ENCODE results near the gene EHD3. TPM values are rescaled to one million over a fixed set of nuclear protein-coding genes. Genes with fewer than 3 reads are reported as not detected.

Gene EHD3
- 2.6 TPM for total RNA-seq

DNA sequence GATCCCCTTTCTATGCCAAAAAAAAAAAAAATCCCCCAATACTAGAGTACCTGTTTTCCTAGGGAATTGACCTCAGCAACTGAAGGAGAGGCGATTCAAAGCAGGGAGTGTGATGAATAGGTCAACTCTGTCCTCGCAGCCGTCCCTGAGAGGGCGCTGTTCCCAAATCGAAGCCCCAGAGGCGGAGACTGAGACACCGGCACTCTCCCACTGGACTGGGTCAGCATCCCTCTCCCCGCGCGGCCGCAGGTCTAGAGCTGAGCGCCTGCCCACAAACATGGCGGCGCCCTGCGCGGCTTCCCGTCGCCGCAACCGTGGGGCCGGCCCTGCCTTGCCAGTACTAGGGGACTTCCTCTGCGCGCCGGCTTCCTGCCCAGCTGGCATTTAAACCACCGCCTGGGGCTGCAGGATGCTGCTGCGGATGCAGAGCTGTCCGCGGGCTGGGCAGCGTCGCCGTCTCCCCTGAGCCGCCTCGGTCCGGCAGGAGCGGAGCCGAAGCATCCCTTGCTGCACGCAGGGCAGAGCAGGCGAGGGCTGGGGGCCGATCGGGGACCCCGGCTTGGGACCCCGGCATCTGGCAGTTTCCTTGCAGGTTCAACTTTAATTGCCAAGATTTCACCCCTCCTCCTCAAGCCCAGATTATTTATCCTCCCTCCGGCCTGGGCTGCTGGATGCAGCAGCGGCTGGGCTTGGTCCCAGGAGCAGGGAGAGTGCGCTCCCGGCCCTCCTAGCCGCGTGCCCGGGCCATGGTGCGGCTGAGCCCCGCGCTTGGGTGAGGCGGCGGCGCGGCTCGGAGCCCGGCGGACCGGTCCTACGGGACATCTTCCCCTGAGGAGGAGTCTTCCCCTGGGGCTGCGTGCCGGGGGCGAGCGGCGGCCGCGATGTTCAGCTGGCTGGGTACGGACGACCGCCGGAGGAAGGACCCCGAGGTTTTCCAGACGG lies at the start of gene EHD3:
EHD3 (plus strand) TSS at position 412 of the 942 bp plus-strand sequence; CDS start at position 882, 470 bp downstream.
- Histone ChIP-seq H3K4me1 (ENCODE audit: control insufficient read depth in 3 of 3, insufficient read depth in 3 of 3, low read length in 3 of 3) (peaks cover 10 to 22% (median 15%) of the 10 kb centered on the region in 3 donors), H3K27me3 (ENCODE audit: control insufficient read depth in 3 of 3, insufficient read depth in 3 of 3, low read length in 3 of 3) (no peaks in the 10 kb centered on the region), H3K9me3 (ENCODE audit: control insufficient read depth in 3 of 3, low read length in 3 of 3) (no peaks in the 10 kb centered on the region), H3K4me3 (ENCODE audit: low read length in 3 of 3) (peak within 1 kb of the TSS; percentile 74 to 77 (median 76)), H3K27ac (ENCODE audit: low read depth, low read length) (no peak within 1 kb of the TSS), H3K9ac (ENCODE audit: low read depth in 1 of 3, low read length in 3 of 3) (peak within 1 kb of the TSS; percentile 14 to 75 (median 66)), H3K36me3 (ENCODE audit: control insufficient read depth in 3 of 3, insufficient read depth in 3 of 3, low read length in 3 of 3) (no peaks in the 10 kb centered on the region)

DNA sequence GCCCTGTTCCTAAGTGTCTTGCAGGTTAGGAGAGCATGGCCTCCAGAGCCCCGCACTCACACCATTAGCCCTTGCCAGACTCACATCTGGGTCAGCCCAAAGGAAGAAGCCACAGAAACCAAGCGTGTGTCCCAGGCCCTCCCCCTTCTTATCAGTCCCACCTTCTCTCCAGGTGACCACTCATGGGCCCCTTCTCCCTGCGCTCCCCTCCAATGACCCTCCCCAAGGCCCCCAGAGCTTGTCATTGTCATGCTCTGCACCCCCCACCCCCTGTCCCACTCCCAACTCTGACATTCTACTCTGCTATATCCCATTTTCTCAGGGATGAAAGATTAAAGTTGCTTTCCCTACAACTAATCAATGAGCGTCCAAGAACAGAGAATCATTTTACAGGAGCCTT lies 46.8 kb upstream of the EHD3 start:
- H3K4me1 ChIP-seq (ENCODE audit: control insufficient read depth in 3 of 3, insufficient read depth in 3 of 3, low read length in 3 of 3), result no peaks in the 10 kb centered on the region
- H3K27me3 ChIP-seq (ENCODE audit: control insufficient read depth in 3 of 3, insufficient read depth in 3 of 3, low read length in 3 of 3), result no peaks in the 10 kb centered on the region
- no peaks in the 10 kb centered on the region for H3K36me3 ChIP-seq (ENCODE audit: control insufficient read depth in 3 of 3, insufficient read depth in 3 of 3, low read length in 3 of 3)

DNA sequence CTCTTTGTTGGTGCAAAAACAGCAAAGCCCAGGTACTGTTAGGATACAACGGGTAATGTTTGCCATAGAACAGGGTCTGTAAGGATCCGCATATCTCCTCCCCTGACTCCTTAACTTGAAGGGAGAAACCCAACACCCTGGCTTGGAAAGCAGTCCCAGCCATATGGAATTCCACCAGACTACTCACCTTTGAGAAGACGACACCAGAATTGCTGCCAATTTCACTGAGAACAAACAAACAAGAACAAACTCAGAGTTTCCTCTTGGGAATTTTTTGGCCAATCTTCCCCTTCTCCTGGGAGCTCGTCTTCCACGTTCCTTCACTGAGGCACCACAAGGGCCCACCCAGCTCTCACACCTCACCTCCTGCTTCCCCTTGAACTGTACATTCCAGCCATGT lies 45.8 kb upstream of the EHD3 start:
- H3K4me3 ChIP-seq (ENCODE audit: low read length in 3 of 3), result no peak overlapping the region
- no peaks in the 10 kb centered on the region for H3K36me3 ChIP-seq (ENCODE audit: control insufficient read depth in 3 of 3, insufficient read depth in 3 of 3, low read length in 3 of 3)
- no peaks in the 10 kb centered on the region for H3K27me3 ChIP-seq (ENCODE audit: control insufficient read depth in 3 of 3, insufficient read depth in 3 of 3, low read length in 3 of 3)
- H3K27ac ChIP-seq (ENCODE audit: low read depth, low read length), result no peak overlapping the region
- H3K9me3 ChIP-seq (ENCODE audit: control insufficient read depth in 3 of 3, low read length in 3 of 3), result no peaks in the 10 kb centered on the region
- H3K9ac ChIP-seq (ENCODE audit: low read depth in 1 of 3, low read length in 3 of 3), result no peak overlapping the region
- no peaks in the 10 kb centered on the region for H3K4me1 ChIP-seq (ENCODE audit: control insufficient read depth in 3 of 3, insufficient read depth in 3 of 3, low read length in 3 of 3)

More for the DNA sequence above, 46.8 kb upstream of the EHD3 start:
- Histone ChIP-seq H3K27ac (ENCODE audit: low read depth, low read length) (no peak overlapping the region), H3K9ac (ENCODE audit: low read depth in 1 of 3, low read length in 3 of 3) (no peak overlapping the region), H3K4me3 (ENCODE audit: low read length in 3 of 3) (no peak overlapping the region), H3K9me3 (ENCODE audit: control insufficient read depth in 3 of 3, low read length in 3 of 3) (no peaks in the 10 kb centered on the region)

DNA sequence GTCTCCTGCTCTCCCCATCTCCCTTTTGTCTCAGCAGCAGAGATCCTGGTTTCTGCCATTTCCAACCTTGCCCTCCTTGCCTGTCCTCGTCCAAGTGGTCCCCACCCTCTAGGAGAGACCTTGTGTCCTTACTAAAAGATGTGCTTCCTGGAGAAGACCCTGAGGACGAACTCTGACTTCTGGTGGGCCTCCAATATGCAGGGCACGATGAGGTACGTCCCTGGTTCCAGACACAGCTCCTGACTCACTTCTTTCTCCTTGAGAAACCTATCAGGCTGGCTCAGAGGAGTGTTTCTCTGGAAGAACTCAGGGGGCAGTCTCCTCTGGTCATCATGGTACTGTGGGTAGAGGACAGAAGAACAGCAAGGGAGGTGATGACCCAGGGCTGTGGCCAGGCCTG lies 44.8 kb upstream of the EHD3 start:
- Histone ChIP-seq H3K9ac (ENCODE audit: low read depth in 1 of 3, low read length in 3 of 3) (no peak overlapping the region), H3K4me3 (ENCODE audit: low read length in 3 of 3) (no peak overlapping the region), H3K4me1 (ENCODE audit: control insufficient read depth in 3 of 3, insufficient read depth in 3 of 3, low read length in 3 of 3) (no peaks in the 10 kb centered on the region), H3K27ac (ENCODE audit: low read depth, low read length) (no peak overlapping the region), H3K27me3 (ENCODE audit: control insufficient read depth in 3 of 3, insufficient read depth in 3 of 3, low read length in 3 of 3) (no peaks in the 10 kb centered on the region), H3K36me3 (ENCODE audit: control insufficient read depth in 3 of 3, insufficient read depth in 3 of 3, low read length in 3 of 3) (no peaks in the 10 kb centered on the region), H3K9me3 (ENCODE audit: control insufficient read depth in 3 of 3, low read length in 3 of 3) (no peaks in the 10 kb centered on the region)

DNA sequence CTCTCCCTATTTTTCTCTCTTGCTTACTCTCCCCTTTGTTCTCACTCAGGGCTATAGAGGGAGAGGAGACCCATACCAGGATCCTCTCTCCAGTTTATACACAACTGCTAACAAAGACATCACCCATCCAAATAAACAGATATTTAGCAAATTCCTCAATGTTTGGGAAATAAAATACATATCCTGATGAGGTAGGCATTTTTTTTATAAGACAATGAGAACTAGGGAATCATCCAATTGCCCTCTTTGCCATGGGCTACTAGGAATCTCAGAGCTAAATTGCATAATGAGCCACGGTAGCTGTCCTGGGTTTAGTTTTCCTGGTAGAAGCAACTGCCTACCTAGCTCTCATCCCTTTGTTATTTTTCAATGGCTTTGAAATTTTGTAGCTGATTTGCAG lies 43.8 kb upstream of the EHD3 start:
- H3K9ac ChIP-seq (ENCODE audit: low read depth in 1 of 3, low read length in 3 of 3), result no peak overlapping the region
- H3K4me1 ChIP-seq (ENCODE audit: control insufficient read depth in 3 of 3, insufficient read depth in 3 of 3, low read length in 3 of 3), result no peaks in the 10 kb centered on the region
- no peaks in the 10 kb centered on the region for H3K9me3 ChIP-seq (ENCODE audit: control insufficient read depth in 3 of 3, low read length in 3 of 3)
- no peak overlapping the region for H3K4me3 ChIP-seq (ENCODE audit: low read length in 3 of 3)
- H3K36me3 ChIP-seq (ENCODE audit: control insufficient read depth in 3 of 3, insufficient read depth in 3 of 3, low read length in 3 of 3), result no peaks in the 10 kb centered on the region
- H3K27ac ChIP-seq (ENCODE audit: low read depth, low read length), result no peak overlapping the region
- H3K27me3 ChIP-seq (ENCODE audit: control insufficient read depth in 3 of 3, insufficient read depth in 3 of 3, low read length in 3 of 3), result no peaks in the 10 kb centered on the region

DNA sequence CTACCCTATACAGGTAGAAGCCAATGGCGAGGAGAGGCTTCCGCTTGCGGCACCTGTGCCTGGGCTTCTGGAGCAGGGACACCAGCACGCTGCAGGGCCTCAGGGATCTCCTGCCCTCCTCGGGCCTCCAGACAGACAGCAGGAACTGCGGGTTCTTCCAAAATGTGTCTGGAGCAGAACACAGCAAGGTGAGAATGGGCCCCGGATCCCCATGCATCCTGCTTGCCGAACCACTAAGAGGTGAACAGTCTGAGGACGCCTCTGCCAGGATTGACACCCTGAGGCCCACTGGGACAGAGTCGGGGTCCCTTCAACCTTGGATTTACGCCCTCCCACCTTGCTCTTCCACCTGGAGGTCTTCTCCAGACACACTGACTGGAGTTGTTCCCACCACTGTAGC lies 42.0 kb upstream of the EHD3 start:
- Histone ChIP-seq H3K36me3 (ENCODE audit: control insufficient read depth in 3 of 3, insufficient read depth in 3 of 3, low read length in 3 of 3) (no peaks in the 10 kb centered on the region), H3K4me1 (ENCODE audit: control insufficient read depth in 3 of 3, insufficient read depth in 3 of 3, low read length in 3 of 3) (no peaks in the 10 kb centered on the region), H3K9ac (ENCODE audit: low read depth in 1 of 3, low read length in 3 of 3) (no peak overlapping the region), H3K27ac (ENCODE audit: low read depth, low read length) (no peak overlapping the region), H3K27me3 (ENCODE audit: control insufficient read depth in 3 of 3, insufficient read depth in 3 of 3, low read length in 3 of 3) (no peaks in the 10 kb centered on the region), H3K4me3 (ENCODE audit: low read length in 3 of 3) (no peak overlapping the region), H3K9me3 (ENCODE audit: control insufficient read depth in 3 of 3, low read length in 3 of 3) (no peaks in the 10 kb centered on the region)

DNA sequence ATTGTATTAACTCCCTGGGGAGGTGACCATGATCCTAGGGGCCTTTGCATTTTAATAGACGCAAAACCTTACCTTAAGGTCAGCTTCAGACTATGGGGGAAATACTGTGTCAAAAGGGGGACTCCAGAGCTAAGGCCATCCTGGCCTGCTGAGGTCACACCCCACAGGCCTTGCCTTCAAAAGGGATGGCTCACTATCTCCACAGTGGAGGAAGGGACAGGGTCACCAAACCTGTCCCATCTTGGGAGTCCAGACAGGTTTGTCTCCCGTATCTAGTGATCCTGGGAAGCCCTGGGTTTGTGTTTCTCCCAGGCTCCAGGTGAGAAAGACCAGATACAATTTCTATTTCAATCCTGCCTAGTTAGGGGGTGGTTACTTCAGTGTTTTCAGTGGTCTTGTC lies 41.6 kb upstream of the EHD3 start:
- Histone ChIP-seq H3K36me3 (ENCODE audit: control insufficient read depth in 3 of 3, insufficient read depth in 3 of 3, low read length in 3 of 3) (no peaks in the 10 kb centered on the region), H3K27me3 (ENCODE audit: control insufficient read depth in 3 of 3, insufficient read depth in 3 of 3, low read length in 3 of 3) (no peaks in the 10 kb centered on the region), H3K9ac (ENCODE audit: low read depth in 1 of 3, low read length in 3 of 3) (no peak overlapping the region), H3K4me1 (ENCODE audit: control insufficient read depth in 3 of 3, insufficient read depth in 3 of 3, low read length in 3 of 3) (no peaks in the 10 kb centered on the region), H3K9me3 (ENCODE audit: control insufficient read depth in 3 of 3, low read length in 3 of 3) (no peaks in the 10 kb centered on the region), H3K4me3 (ENCODE audit: low read length in 3 of 3) (no peak overlapping the region), H3K27ac (ENCODE audit: low read depth, low read length) (no peak overlapping the region)

DNA sequence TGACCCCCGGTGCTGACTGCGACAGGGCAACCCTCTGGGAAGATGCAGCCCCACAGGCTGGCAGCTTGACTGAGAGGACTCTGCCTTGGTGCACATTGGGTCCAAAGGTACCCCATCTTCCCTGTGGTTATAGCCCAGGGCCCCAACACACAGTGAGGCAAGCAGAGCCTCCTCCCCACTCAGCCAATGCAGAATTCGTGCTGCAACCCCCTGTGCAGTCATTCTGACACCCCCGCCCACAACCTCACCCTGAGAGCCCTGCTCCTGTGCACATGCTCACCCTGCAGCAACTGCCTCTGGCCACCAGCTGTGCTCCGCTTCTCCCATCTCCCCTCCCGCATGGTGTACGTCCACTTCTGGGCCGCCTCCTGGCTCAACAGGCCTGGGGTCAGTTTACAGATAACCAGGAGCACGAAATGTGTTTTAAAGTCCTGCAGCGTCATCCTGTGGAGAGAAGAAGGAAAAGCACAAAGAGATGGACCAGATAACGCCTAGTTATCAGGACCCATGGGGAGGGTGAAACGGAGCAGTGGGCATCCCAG lies 41.0 kb upstream of the EHD3 start:
- Histone ChIP-seq H3K9ac (ENCODE audit: low read depth in 1 of 3, low read length in 3 of 3) (no peak overlapping the region), H3K36me3 (ENCODE audit: control insufficient read depth in 3 of 3, insufficient read depth in 3 of 3, low read length in 3 of 3) (no peaks in the 10 kb centered on the region), H3K4me3 (ENCODE audit: low read length in 3 of 3) (no peak overlapping the region), H3K27me3 (ENCODE audit: control insufficient read depth in 3 of 3, insufficient read depth in 3 of 3, low read length in 3 of 3) (no peaks in the 10 kb centered on the region), H3K9me3 (ENCODE audit: control insufficient read depth in 3 of 3, low read length in 3 of 3) (no peaks in the 10 kb centered on the region), H3K27ac (ENCODE audit: low read depth, low read length) (no peak overlapping the region), H3K4me1 (ENCODE audit: control insufficient read depth in 3 of 3, insufficient read depth in 3 of 3, low read length in 3 of 3) (no peaks in the 10 kb centered on the region)

DNA sequence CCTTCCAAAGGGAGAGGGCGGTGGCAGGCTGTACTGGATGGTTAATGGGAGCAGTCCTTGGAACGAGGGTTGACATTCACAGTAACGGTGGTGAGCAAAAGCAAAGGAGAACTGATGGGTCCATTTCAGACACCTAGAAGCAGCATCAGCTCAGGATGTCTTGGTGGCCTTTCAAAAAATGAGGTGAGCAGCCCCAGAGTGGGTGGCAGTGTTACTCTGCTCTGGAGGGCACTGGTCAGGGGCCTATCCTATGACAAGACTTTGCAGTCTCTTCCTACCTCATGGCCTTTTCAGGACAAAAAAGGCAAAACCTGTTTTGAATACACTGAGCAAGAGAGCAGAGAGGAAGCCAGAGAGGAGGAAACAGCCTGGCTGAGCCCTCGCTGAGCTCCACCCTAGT lies 40.1 kb upstream of the EHD3 start:
- H3K4me3 ChIP-seq (ENCODE audit: low read length in 3 of 3), result no peak overlapping the region
- H3K4me1 ChIP-seq (ENCODE audit: control insufficient read depth in 3 of 3, insufficient read depth in 3 of 3, low read length in 3 of 3), result no peaks in the 10 kb centered on the region
- H3K36me3 ChIP-seq (ENCODE audit: control insufficient read depth in 3 of 3, insufficient read depth in 3 of 3, low read length in 3 of 3), result no peaks in the 10 kb centered on the region
- H3K9me3 ChIP-seq (ENCODE audit: control insufficient read depth in 3 of 3, low read length in 3 of 3), result no peaks in the 10 kb centered on the region
- no peak overlapping the region for H3K9ac ChIP-seq (ENCODE audit: low read depth in 1 of 3, low read length in 3 of 3)
- no peaks in the 10 kb centered on the region for H3K27me3 ChIP-seq (ENCODE audit: control insufficient read depth in 3 of 3, insufficient read depth in 3 of 3, low read length in 3 of 3)
- no peak overlapping the region for H3K27ac ChIP-seq (ENCODE audit: low read depth, low read length)

DNA sequence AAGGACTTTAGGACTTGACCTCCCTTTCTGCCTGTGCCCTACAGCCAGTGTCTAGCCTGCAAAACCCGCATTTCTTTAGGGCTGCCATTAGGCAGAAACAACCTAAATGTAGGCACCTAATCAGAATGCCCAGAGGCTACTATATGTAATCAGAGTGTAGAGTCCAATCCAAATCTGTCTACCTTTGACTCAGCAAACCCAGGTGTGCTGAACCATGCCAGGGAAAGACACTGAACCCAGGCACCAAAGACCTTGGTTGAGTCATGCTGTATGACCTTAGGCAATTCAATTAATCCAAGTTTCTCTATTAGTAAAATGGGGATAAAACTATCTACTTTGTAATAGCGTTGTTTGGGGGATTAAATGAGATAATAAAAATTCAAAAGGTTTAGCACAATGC lies 37.3 kb upstream of the EHD3 start:
- no peaks in the 10 kb centered on the region for H3K27me3 ChIP-seq (ENCODE audit: control insufficient read depth in 3 of 3, insufficient read depth in 3 of 3, low read length in 3 of 3)
- H3K9me3 ChIP-seq (ENCODE audit: control insufficient read depth in 3 of 3, low read length in 3 of 3), result no peaks in the 10 kb centered on the region
- H3K36me3 ChIP-seq (ENCODE audit: control insufficient read depth in 3 of 3, insufficient read depth in 3 of 3, low read length in 3 of 3), result no peaks in the 10 kb centered on the region
- H3K4me1 ChIP-seq (ENCODE audit: control insufficient read depth in 3 of 3, insufficient read depth in 3 of 3, low read length in 3 of 3), result no peaks in the 10 kb centered on the region
- H3K9ac ChIP-seq (ENCODE audit: low read depth in 1 of 3, low read length in 3 of 3), result no peak overlapping the region
- no peak overlapping the region for H3K4me3 ChIP-seq (ENCODE audit: low read length in 3 of 3)
- no peak overlapping the region for H3K27ac ChIP-seq (ENCODE audit: low read depth, low read length)
